Measurements from ENCODE around the gene CD19.
"Not testable (repeated sequence)": the region's sequence is repeated elsewhere in the genome, so short reads cannot be mapped to it uniquely, and the experiment has no call there.

The CD19 gene

DNA sequence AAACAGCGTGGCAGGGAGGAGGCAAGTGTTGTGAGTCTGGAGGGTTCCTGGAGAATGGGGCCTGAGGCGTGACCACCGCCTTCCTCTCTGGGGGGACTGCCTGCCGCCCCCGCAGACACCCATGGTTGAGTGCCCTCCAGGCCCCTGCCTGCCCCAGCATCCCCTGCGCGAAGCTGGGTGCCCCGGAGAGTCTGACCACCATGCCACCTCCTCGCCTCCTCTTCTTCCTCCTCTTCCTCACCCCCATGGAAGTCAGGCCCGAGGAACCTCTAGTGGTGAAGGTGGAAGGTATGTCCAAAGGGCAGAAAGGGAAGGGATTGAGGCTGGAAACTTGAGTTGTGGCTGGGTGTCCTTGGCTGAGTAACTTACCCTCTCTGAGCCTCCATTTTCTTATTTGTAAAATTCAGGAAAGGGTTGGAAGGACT, at the start of gene CD19:
TSS of gene CD19 (plus strand) at position 171 of the 425 bp plus-strand sequence. CDS start at position 201, 30 bp downstream.
- DNase-seq (ENCODE audit: low read depth in 2 of 2) = no peak

DNA sequence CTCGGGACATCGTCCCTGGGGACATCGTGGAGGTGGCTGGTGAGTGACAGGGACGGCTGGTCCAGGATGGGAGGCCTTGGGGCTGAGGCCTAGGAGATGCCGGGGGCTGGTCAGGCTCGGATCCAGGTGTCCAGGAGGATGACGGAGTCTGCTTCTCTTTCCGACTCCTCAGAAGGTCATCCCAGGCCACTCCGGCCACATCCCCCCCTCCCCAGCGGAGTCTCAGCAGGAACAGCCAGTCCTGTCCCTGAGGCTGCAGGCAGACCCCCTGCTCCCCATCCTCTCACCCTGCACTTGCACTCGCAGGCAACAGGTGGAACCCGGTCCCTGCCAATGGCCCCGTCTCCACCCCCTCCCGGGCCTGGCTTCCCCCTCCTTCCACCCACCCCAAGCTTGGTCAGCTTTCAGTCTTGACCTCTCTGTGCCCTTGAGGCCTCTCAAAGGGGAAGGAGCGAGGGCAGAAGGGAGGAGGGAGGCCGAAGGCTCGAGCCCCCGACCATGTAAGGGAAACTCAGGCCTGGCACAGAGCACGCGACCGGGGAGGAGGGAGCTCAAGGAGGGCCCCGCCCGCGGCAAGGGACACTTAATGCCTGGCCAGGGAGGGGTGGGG, 49.1 kb upstream of the CD19 start:
- no peak for DNase-seq (ENCODE audit: low read depth in 2 of 2)

DNA sequence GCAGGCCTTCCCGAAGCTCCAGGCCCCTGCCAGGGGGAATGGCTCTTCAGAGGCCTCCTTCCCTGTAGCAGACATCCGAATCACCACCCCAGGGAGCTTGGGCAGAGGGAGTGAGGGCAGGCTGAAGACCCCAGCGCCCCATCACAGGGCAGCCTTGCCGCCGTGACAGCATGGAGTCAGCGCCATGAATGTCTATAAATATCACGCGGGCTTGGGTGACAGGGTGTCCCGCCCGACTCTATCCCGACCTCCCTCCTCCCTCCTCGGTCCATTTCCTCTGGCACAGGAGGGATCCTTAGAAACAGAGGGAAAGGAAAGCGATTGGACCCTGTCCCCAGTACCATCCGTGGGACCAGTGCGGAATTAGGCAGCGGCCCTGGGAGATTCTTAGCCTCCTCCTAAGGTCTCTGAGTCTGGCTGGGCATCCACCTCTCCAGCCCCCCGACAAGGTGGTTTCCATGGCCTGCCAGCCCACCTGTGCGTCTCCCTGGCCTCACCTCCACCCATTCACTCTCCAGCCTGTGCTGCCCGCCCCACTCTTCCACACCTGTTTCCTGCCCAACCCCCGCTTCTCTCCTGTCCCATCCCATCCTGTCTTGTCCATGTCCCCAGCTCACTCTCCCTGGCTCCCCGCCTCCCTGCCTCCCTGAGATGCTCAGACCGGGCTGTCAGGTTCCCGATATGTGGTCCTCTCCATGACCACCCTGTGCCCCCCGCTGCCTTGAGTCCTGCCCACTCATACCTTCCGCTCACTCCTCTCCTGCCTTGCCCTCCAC, 48.4 kb upstream of the CD19 start:
- DNase-seq (ENCODE audit: low read depth in 2 of 2) = no peak

DNA sequence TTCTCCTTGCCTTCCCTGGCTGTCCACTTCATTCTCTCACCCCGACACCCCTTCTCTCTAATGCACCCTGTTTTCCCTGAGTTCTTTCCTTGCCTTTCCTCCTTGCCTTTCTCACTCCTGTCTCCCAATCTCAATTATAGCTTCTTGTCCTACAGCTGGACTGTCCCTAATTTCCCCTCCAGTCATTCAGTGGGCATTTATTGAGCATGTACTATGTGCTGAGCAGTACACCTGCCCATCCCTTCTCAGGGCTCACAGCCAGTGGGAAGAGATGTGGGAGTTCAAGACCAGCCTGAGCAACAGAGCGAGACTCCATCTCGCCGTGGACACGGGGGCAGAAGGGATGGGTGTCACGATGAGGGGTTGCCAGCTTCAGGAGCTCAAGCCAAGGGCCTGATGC, 47.7 kb upstream of the CD19 start:
- no peak for DNase-seq (ENCODE audit: low read depth in 2 of 2)

DNA sequence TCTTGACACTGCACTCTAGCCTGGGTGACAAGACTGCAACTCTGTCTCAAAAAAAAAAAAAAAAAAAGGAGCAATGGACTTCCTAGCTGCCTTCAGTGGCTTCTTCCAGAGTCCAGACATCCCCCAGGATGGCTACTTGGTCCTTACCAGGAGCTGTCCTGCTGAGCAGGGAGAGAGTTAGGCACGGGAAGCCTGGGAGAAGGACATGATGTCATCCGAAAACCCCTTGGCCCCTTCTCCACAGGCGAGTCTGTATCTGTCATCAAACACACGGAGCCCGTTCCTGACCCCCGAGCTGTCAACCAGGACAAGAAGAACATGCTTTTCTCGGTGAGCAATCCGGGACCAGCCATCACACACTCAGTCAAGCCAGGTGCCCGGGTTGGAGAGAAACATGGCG, 44.8 kb upstream of the CD19 start:
- DNase-seq (ENCODE audit: low read depth in 2 of 2) = no peak

DNA sequence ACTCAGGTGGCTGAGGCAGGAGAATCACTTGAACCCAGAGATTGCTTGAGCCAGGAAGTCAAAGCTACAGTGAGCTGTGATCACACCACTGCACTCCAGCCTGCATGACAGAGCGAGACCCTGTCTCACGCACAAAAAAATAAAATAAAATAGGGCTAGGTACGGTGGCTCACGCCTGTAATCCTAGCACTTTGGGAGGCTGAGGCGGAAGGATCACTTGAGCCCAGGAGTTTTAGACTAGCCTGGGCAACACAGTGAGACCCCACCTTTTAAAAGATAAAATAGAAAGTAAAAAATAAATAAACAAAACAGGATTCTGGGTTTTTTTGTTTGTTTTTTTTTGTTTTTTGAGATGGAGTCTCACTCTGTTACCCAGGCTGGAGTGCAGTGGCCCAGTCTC, 41.4 kb upstream of the CD19 start:
- not testable (repeated sequence) for DNase-seq (ENCODE audit: low read depth in 2 of 2)

DNA sequence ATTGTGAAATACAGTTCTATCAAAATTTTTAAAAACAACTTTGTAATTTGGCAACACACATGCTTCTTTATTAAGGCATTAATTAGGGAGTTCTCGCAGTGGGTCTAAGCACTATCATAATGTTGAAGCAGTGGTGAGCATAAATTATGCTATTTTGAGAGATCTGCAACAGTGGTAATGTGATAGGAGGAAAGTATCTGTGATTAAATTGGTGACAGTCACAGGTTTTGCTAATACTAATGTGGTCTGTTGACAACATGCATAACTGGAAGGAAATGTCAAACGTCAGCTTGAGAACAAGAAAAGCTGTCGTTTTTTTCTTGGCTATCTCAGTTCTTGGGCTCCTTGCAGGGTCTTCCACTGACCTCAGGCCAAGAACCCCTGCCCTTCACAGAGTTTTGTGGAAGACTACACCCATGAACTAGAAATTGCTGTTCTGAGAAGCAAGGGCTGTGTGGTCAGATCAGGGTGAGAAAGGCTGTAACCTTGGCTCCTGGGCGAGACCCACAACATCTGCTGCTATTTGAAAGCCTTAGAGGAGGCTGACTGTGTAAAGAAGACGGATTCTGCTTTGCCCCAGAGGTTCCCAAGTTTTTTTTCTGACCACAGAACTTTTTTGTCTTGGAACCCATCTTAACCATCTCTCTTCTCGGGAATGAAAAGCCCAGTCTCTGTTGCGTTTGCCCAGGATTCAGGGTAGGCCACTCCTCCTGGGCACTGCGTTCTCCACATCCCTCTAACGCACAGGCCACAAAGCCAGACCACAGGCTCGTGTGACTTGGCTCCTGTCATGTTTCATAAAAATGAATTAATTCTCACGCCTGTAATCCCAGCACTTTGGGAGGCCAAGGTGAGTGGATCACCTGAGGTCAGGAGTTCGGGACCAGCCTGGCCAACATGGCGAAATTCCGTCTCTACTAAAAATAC, 39.5 kb upstream of the CD19 start:
- no peak for DNase-seq (ENCODE audit: low read depth in 2 of 2)

DNA sequence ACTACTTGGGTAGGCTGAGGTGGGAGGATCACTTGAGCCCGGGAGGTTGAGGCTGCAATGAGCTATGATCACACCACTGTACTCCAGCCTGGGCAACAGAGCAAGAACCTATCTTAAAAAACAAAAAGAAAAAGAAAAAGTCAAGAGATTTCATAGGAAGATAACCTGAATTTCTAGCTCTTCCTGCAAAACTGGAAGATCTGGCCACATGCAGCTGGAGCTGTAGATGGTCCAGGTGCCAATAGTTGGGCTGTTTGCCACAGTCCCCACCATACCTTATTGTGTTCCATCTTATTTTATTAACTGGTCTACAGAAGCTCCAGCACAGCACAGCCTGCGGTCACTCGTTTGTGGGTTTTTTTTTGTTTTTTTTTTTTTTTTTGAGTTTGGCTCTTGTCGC, 38.5 kb upstream of the CD19 start:
- no peak for DNase-seq (ENCODE audit: low read depth in 2 of 2)

DNA sequence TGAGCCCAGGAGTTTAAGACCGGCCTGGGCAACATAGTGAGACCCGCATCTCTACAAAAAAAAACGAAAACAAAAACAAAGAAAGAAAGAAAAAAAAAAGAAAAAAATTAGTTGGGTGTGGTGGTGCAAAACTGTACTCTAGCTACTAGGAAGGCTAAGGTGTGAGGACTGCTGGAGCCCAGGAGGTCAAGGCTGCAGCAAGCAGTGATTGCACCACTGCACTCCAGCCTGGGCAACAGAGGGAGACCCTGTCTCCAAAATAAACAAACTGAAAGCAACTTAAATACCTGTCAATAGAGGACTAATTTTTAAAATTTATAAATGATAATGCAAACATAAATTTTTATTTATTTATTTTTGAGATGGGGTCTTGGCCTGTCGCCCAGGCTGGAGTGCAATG, 36.2 kb upstream of the CD19 start:
- DNase-seq (ENCODE audit: low read depth in 2 of 2) = no peak

DNA sequence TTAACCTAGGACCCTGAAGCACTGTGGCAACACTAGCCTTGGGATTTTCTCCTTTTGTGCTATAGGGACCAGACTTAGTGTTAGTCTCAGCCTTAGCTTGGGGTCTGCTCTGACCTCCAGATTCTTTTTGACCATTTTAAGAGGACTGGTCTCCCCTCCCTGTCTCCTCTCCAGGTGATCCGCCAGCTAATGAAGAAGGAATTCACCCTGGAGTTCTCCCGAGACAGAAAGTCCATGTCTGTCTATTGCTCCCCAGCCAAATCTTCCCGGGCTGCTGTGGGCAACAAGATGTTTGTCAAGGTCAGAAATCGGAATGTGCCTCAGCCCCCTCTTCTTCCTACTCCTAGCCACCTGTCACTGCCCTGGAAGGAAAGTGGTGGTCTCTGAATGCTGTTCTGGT, 33.9 kb upstream of the CD19 start:
- no peak for DNase-seq (ENCODE audit: low read depth in 2 of 2)

DNA sequence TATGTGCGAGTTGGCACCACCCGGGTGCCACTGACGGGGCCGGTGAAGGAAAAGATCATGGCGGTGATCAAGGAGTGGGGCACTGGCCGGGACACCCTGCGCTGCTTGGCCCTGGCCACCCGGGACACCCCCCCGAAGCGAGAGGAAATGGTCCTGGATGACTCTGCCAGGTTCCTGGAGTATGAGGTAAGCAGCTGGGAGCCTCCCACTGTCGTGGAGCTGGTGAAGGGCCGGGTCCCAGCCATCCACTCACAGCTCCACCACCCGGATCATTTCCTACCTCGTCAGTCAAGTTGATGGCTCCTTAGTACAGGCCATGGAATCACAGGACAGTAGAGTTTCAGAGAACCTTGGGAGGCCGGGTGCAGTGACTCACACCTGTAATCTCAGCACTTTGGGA, 33.5 kb upstream of the CD19 start:
- no peak for DNase-seq (ENCODE audit: low read depth in 2 of 2)

DNA sequence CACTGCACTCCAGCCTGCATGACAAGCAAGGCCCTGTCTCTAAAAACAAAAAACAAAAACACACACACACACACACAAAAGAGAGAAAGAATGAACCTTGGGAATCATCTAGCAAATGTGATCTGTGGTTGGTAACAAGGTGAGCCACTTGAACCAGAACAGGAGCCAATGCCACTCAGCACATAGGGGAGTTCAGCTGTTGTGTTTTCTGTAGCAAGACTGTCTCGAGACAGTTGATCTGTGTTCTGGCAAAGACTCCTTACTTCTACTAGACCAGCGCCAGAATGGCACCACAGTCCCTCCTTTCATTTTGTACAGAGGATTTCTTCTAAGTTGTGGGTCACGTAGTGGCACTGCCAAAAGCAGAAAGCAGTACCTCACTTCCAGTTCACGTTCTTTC, 32.8 kb upstream of the CD19 start:
- no peak for DNase-seq (ENCODE audit: low read depth in 2 of 2)

DNA sequence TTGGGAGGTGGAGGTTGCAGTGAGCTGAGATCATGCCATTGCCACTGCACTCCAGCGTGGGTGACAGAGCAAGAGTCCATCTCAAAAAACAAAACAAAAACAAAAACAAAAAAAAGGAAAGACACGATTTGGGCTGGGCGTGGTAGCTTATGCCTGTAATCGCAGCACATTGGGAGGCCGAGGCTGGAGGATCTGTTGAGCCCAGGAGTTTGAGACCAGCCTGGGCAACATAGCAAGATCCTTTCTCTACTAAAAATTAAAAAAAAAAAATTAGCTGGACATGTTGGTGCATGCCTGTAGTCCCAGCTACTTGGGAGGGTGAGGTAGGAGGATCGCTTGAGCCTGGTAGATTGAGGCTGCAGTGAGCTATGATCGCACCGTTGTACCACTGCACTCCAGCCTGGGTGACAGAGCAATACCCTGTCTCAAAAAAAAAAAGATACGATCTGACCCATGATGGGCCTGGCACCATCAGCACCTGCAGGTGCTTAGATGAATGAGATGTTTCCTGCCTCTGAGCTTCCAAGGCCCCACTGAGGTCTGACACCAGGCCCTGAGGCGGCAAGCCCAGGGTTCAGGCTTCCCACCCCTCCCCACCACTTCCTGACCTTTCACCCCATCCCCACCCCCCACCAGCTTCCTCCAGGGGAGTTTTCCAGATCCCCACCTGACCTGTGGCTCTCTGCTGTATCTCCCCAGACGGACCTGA, 31.7 kb upstream of the CD19 start:
- no peak for DNase-seq (ENCODE audit: low read depth in 2 of 2)

DNA sequence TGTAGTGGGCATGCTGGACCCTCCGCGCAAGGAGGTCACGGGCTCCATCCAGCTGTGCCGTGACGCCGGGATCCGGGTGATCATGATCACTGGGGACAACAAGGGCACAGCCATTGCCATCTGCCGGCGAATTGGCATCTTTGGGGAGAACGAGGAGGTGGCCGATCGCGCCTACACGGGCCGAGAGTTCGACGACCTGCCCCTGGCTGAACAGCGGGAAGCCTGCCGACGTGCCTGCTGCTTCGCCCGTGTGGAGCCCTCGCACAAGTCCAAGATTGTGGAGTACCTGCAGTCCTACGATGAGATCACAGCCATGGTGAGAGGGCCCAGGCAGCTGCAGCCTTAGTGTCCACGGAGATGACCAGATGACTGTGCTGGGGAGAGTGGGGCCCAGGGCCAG, 31.2 kb upstream of the CD19 start:
- DNase-seq (ENCODE audit: low read depth in 2 of 2) = no peak

DNA sequence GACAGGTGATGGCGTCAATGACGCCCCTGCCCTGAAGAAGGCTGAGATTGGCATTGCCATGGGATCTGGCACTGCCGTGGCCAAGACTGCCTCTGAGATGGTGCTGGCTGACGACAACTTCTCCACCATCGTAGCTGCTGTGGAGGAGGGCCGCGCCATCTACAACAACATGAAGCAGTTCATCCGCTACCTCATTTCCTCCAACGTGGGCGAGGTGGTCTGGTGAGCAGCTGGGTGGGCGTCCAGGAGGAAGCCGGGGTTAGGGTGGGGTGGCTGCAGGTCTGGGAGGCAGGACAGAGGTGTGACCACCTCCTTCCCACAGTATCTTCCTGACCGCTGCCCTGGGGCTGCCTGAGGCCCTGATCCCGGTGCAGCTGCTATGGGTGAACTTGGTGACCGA, 29.9 kb upstream of the CD19 start:
- DNase-seq (ENCODE audit: low read depth in 2 of 2) = no peak

DNA sequence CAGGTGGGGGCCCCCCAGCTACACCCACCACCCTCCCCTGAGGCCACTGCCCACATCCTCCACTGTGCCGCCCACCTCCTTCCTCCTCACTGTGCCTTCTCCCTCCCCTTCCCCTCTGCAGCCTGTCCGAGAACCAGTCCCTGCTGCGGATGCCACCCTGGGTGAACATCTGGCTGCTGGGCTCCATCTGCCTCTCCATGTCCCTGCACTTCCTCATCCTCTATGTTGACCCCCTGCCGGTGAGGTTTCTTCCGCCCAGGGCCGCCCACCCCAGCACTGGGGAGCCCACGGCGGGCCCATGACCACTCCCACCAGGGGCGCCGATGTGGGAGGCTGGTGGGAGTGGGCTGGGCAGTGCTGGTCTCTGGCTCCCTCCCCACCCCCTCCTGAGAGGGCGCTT, 28.9 kb upstream of the CD19 start:
- no peak for DNase-seq (ENCODE audit: low read depth in 2 of 2)

DNA sequence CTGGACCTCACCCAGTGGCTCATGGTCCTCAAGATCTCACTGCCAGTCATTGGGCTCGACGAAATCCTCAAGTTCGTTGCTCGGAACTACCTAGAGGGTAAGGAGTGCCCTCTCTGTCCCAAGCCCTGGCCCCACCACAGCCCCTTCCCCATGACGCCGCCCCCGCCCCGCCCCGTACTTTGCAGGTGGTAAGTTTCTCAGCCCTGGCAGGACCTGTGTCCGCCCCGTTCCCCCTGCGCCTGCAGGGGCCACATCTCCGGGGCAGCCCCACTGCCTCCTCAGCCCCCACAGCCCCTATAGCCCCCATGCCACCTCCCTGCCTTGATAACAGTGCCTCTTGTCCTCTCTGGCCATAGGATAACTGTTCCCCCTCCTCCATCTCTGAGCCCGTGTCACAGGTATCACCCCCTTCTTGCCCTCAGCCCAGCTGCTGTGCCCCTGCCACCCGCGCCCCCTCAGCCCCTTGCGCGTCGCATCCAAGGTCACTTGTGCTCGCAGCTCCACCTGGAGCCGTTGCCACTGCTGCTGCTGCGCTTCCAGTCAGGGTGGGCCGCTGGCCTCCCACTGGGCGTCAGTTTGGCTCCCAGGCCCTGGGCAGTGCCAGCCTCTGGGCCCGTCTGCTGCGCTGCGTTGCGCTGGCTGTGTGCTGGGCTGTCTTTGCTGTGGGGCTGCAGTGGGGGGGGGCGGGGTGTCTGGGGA, 28.3 kb upstream of the CD19 start:
- DNase-seq (ENCODE audit: low read depth in 2 of 2) = no peak

DNA sequence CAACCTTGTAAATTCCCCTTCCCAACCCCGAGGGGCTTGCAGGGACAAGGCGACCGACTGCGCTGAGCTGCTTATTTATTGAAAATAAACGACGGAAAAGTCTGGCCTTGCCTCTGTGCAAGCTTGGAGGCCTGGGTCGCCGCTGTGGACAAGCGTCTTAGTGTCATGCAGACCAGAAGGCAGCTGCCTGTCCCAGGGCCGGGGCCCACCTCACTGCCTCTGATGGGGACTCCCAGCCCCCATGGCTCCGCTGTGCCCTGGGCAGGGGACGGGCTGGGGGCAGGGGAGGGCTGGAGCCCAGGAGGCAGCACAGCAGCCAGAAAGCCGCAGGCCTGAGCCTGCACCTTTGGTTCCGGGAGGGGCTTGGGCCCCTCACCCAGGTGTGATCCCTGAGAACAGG, 27.4 kb upstream of the CD19 start:
- no peak for DNase-seq (ENCODE audit: low read depth in 2 of 2)

DNA sequence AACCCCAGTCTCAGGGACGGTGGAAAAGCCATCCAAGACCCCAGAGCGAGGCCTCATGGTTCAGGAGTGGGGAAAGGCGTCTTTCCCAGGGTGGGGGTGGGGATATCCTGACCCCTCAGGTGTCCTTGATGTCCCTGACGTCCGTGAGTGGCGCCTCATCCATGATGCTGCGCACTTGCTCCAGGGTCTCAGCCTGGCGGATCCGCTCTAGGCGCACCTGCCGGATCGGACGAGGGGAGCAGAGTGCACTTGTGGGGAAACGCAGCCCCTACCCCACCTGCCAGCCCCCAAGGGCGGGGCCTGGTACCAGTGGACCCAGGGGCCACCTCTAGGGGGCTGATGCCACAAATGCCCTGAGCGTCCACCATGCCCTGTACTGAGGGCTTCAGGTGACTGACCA, 26.9 kb upstream of the CD19 start:
- no peak for DNase-seq (ENCODE audit: low read depth in 2 of 2)

DNA sequence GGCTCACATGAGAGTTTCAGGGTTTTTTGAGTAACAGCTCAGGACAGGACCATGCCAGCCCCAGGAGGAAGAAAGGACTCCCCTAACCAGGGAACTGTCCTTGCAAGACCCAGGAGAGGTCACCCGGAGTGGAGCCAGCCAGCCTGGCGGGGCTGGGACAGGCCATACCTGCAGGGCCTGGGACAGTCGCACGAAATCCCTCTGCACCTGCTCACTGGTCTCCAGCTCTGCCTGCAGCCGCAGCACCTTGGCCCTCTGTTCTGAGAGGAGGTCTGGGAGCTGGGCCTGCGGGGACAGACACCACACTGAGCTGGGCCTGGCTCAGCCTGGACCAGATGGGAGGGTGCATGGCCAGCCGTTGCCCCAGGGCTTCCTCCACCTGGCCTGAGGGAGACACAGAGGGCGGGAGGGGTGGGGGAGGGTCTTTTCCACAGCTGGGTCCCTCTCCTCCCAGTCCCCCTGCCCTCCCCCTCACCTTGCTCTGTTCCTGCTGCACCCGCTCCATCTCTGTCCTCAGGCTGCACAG, 26.5 kb upstream of the CD19 start:
- no peak for DNase-seq (ENCODE audit: low read depth in 2 of 2)

DNA sequence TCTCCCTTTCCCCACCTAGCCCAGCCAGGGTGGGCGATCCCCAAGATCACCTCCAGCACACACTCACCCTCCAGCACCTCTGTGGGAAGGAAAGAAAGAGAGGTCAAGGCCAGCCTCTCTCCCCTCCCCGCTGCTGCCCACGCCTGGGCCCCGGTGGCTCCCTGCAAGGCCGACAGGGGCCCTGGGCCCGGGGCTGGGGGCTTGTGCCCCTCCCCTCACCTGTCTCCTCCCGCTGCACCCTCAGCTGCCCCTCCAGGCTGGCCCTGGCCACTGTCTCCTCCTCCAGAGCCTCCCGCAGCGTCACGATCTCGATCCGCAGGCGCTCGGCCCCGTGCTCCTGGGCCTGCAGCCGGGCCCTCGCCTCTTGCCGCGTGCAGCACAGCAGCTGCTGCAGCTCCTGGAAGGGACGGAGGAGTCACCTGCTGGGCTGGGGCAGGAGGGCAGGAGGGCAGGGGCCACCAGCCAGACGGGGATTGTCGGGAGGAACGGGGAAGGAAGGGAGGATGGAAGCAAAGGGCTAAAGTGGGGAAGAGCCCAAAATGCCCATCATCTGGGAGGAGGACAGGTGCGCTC, 25.9 kb upstream of the CD19 start:
- DNase-seq (ENCODE audit: low read depth in 2 of 2) = no peak

All from stimulated activated CD8-positive, alpha-beta memory T cell treated with anti-CD3 and anti-CD28 coated beads, Interleukin-7, amount 100 ng/mL, for 4 hours (primary cell).